ENCODE results near the gene PRSS38.
A peak's percentile ranks its signal among the peaks of the same experiment; 100 is the strongest.

The PRSS38 gene

DNA sequence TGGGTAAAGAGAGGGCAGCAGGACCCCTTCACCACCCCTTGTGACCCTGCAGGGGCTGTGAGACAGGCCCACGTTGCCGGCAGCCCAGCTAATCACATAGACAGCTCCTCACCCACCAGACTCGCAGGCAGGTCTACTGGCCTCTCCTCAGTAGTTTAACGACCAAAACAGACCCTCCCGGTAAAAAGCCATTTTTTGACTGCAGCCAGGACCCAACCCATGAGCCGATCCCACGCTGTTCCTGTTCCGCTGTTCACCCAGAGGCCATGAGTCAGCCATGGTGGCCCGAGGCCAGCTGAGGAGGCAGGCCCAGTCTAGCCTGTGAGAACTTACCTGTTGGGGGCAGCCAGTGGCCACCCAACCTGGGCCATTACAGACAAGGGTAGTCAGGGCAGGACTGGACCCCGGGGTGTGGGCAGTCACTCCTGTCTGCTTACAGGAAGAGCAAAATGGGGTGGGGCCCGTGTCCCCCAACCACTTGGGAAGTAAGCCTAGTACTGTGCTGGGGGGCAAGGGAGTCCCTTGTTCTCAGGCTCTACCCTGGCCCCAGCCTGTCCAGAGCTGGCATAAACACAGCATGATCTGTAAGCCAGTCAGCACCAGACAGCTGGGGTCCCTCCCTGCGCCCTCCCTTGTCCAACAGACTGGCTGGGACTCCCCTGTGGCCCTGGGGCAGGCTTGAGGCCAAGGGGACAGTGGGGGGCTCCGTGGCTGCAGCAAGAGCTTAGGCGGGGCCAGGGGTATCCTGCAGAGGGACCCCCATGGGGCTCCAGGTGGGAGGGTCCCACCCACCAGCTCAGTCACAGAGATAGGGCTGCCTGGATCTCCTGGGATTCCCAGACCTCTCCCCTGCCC is 70.4 kb downstream of the PRSS38 start:
- DNase-seq (ENCODE audit: low spot score), result no peak

DNA sequence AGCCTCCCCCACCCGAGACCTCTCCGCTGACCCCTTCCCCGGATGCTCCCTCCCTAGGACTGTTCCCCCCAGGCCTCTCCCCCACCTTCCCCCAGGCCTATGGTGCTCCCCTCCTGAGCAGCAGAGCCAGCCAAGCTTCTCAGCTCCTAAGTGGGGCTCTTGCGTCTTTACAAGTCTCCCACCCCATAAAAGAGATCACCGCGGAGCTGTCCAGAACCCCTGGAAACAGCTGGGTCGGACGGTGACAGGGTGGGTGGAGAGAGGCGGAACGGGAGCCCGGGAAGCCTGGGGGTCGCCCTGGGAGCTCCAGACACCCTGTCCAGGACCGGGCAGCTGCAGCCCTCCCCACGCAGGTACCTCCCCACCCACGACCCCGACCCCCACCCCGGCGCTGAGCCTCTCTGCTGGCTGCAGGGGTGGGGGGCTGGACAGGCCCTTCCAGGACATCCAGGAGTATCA is 71.1 kb downstream of the PRSS38 start:
- no peak for DNase-seq (ENCODE audit: low spot score)

DNA sequence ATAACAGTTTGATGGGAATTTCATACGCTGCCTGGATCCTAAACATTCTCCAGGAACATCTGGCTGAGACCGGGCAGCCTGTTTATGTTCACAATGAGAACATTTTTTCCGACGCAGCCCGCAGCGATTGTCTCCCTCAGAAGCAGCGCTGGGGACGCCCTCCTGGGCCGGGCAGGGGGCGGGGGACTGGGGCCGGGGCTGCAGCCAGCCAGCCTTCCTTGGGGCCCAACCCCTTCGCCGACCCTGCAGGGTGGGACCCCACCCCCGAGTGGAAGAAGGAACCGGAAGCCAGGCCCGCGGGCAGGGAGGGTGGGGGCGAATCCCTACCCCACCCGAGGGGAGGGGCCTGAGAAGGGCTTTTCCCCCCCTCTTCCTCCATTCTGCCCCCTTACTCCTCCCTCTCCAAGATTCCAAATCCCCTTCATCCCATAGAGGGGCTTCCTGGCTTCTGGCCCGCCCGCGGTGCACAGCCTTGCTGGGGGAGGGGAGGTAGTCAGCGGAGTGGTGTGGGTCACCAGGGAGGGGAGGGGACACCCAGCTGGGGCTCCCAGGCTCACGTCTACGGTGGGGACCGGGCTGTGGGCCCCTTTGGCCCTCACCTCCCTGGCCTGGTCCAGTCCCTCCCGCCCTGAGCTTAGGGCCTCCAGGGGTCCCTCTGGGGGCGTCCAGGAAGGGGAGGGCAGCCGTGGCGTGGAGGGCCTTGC is 71.7 kb downstream of the PRSS38 start:
- DNase-seq (ENCODE audit: low spot score), result peak; percentile 34

DNA sequence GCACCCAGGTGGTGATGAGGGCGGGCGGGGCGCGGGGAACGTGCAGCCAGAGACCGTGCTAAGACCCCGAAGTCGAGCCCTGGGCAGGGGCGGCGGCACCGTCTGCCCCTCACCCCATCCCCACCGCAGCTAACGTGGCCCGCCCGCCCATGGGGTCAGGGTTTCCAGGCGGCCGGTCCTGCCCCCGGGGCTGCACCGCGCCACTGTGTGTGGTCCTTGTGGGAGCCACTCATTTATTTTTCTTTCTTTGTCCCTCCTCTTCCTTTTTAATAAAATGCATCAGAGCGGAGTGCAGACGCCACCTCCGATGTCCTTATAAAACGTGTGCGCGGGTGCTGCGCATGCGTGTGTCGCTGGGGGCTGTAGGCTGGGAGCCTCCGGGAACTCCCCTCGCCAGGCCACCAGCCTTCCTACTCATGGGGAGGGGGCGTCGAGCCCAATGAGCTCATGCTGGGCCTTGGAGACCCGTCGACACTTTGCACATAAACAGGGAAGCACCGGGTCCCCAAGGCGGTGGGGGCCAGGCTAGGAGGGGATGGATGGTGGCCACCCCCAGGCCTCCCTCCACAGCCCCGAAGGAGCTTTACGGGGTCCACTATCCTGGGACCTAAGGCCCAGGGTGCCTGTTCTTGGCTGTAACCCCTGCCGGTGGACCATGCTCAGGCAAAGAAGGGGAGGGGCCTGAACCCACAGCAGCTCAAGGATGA is 72.4 kb downstream of the PRSS38 start:
- peak; percentile 64 for DNase-seq (ENCODE audit: low spot score)

DNA sequence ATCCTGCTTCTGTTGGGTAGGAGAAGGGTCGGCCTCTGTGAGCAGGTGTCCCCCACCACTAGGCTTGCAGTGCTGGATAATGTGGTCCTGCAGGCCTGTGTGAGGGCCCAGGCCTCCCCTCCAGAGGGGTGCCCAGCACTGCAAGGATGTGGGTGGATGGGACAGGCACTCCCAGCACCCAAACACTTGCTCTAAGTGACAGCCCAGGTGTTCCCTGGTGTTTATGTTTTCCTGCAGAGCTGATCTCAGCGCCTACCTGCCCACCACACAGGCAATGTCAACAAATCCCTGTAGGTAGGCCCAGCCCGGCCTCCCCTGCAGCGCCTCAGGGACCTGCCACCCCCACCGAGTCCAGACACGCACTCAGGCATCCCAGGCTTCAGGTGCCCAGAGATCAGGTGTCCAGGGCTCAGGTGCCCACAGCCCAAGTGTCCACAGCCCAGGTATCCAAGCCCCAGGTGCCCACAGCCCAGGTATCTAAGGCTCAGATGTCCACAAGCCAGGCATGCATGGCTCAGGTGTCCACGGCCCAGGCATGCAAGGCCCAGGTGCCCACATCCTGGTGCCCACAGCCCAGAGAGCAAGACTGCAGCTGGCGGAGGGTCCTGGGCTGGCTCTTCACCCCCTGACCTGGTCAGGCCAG is 73.0 kb downstream of the PRSS38 start:
- DNase-seq (ENCODE audit: low spot score), result no peak

DNA sequence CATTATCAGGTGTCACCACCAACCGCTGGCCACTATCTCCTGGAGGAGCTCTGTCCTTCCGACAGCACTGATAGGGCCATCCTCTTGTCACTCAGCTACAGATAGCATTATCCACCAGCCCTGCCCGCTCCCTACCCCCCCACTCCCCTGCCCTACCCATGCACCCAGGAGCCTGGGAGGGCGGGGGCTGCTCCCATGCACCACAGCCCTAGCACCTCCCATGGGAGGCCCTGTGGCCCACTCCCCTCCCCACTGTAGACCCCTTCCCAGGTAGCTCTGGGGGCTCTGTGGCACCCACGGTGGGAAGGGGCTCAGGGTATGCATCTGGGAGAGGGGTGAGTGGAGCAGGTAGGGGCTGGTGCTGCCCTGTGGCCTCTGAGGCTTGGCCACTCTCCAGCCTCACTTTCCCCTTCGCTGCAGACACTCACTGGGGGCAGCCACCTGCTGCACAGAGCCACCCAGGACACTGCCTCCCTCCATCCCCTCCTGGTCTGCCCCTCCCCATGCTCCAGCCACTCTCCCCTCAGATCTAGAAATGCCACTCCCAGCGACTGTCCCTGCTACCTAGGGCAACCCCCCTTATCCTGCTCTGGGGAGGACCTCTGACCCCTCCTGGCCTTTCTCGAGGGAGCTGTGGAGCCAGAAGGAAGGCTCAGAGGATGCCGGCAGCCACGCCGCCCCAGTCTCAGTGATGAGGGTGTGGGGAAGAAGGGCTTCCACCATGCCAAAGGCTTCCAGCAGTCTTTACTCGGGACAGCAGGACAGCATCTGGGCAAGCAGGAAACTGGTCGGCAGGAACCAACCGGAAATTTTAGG is 73.8 kb downstream of the PRSS38 start:
- DNase-seq (ENCODE audit: low spot score), result no peak

DNA sequence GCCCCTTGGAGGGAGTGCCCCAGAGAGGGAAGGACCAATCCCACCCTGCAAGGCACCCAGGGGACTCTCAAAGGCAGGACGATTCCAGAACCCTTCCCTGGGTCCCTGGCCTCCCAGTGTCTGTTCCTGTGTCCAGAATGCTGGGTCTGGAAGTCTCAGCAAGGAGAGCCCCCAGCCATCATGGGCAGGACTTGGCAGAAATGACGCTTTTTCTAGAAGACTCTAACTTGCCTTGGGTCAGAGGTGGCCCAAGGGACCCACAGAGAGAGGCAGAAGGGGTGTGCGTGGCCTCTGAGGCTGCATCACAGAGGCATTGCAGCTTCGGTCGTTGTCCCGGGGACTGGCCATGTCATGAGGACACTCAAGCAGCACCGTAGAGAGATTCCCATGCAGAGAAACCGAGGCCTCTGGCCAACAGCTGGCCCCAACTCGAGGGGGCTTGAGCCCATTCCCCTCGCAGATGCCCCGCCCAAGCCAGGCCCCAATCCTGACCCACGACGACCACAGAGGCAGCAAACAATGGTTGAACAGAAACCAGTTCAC is 74.5 kb downstream of the PRSS38 start:
- no peak for DNase-seq (ENCODE audit: low spot score)

- DNase-seq (ENCODE audit: low spot score), result no peak
These were observed 75.2 kb downstream of the PRSS38 start for GRCh38 chr1:227890451-227891222.

- DNase-seq (ENCODE audit: low spot score), result no peak
These were observed 75.9 kb downstream of the PRSS38 start for GRCh38 chr1:227891223-227891954.

- no peak for DNase-seq (ENCODE audit: low spot score)
These were observed 76.5 kb downstream of the PRSS38 start for GRCh38 chr1:227891955-227892488.

DNA sequence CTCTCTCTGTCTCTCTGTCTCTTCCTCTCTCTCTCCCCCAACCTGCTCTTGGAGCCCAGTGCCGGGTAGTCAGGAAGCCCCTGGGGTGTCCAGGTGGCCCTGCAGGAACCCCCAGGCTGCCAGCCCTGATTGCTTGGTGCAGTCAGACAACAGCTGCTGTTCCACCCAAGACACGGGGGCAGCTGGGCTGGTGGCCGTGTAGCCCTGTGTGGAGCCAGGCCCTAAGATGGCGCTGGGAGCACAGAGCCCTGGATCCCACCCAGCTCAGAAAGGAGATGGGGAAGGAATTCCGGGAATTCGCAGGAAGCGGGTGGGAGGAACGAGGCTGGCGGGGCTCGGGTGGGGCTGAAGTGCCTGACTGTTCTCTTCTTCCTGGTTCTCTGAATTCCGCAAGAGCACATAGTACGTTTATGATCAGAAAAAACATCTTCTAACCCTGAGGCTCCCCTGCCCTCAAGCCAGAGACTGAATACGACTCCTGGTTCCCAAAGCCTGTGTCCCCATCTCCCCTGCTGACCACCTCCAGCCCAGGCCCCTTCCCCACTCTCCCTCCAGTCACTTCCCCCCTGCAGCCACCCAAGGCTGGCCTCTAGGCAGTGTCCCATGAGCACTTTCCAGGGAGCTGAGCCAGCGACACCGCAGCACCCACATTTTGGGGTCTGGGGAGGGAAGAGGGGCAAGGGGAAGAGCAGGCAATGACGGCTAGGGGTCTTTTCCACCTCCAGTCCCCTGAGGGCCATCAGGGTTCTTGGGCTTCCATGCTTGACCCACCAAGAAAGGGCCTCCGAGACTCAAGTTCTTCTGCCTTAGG is 77.2 kb downstream of the PRSS38 start:
- no peak for DNase-seq (ENCODE audit: low spot score)

GRCh38 chr1:227893300-227893948 is 77.9 kb downstream of the PRSS38 start:
- DNase-seq (ENCODE audit: low spot score), result no peak

GRCh38 chr1:227893949-227894721 is 78.7 kb downstream of the PRSS38 start:
- DNase-seq (ENCODE audit: low spot score), result no peak

- DNase-seq (ENCODE audit: low spot score), result no peak
These were observed 79.5 kb downstream of the PRSS38 start for GRCh38 chr1:227894831-227895451.
